PC-3 (cell line): ENCODE results near the gene BMP2K. TPM values are rescaled to one million over a fixed set of nuclear protein-coding genes. Genes with fewer than 3 reads are reported as not detected.
"Not testable (repeated sequence)": the region's sequence is repeated elsewhere in the genome, so short reads cannot be mapped to it uniquely, and the experiment has no call there.

Source experiments
- ATAC-seq: fragments of 200-7000 bp; cut with Tn5 transposase; 2 replicates; pipeline ENCODE4 v1.9.1; 2020; ENCODE audit warnings: mild to moderate bottlenecking, moderate library complexity
- BruUV-seq: library from RNA; stranded (reverse); fragments of 400-500 nt; replicated peaks from 2 replicates; lab custom pipeline; 2021; lab: Mats Ljungman, UMichigan
- CTCF ChIA-PET: fragments of 300-600 bp; sonication (Branson Sonifier 250); formaldehyde crosslinking; loops from one replicate; lab custom pipeline; 2022; ENCODE audit warnings: antibody characterized with exemption; lab: Charles Lee
- POLR2A ChIA-PET: fragments of 300-600 bp; sonication (Branson Sonifier 250); formaldehyde crosslinking; loops from one replicate; lab custom pipeline; 2022; ENCODE audit warnings: antibody characterized with exemption; ENCODE audit not compliant: unreplicated experiment; lab: Charles Lee
- DNase-seq: peaks from one replicate; pipeline ENCODE4 v3.0.0-alpha.2; 2015
- H2AFZ ChIP-seq: fragments of 300-600 bp; sonication (generic); 2 replicates; pipeline ENCODE4 v1.6.0; 2016; ENCODE audit warnings: antibody characterized with exemption, low read length
- H3F3A ChIP-seq: fragments of 300-600 bp; sonication (generic); one replicate; pipeline ENCODE4 v1.6.0; 2017; ENCODE audit warnings: antibody characterized with exemption, low read length, control low read depth, mild to moderate bottlenecking; ENCODE audit not compliant: unreplicated experiment
- H3K27ac ChIP-seq: fragments of 300-600 bp; sonication (generic); 2 replicates; pipeline ENCODE4 v1.5.1; 2016; ENCODE audit warnings: mild to moderate bottlenecking, low read length
- H3K27me3 ChIP-seq: fragments of 300-600 bp; sonication (generic); 2 replicates; pipeline ENCODE4 v1.6.1; 2016; ENCODE audit warnings: low read length, mixed read lengths
- H3K36me3 ChIP-seq: fragments of 300-600 bp; sonication (generic); 2 replicates; pipeline ENCODE4 v1.6.1; 2016; ENCODE audit warnings: low read depth, mixed run types, low read length, mixed read lengths
- H3K4me1 ChIP-seq: fragments of 300-600 bp; sonication (generic); 2 replicates; pipeline ENCODE4 v1.5.1; 2016; ENCODE audit warnings: low read length; ENCODE audit not compliant: insufficient read depth
- H3K4me2 ChIP-seq: fragments of 300-600 bp; sonication (generic); 2 replicates; pipeline ENCODE4 v1.6.0; 2016; ENCODE audit warnings: low read length
- H3K4me3 ChIP-seq: fragments of 300-600 bp; sonication (generic); 2 replicates; pipeline ENCODE4 v1.5.1; 2016; ENCODE audit warnings: mild to moderate bottlenecking, low read length, mixed read lengths
- H3K79me2 ChIP-seq: fragments of 300-600 bp; sonication (generic); 2 replicates; pipeline ENCODE4 v1.6.1; 2017; ENCODE audit warnings: low read length, mixed read lengths
- H3K9ac ChIP-seq: fragments of 300-600 bp; sonication (generic); 2 replicates; pipeline ENCODE4 v1.6.0; 2016; ENCODE audit warnings: mild to moderate bottlenecking, low read length
- H3K9me2 ChIP-seq: fragments of 300-600 bp; sonication (generic); replicated peaks from 2 replicates; pipeline ENCODE4 v1.6.1; 2016; ENCODE audit warnings: mixed run types, low read length, mixed read lengths
- H3K9me3 ChIP-seq: fragments of 300-600 bp; sonication (generic); 2 replicates; pipeline ENCODE4 v1.6.1; 2016; ENCODE audit warnings: low read length, mixed read lengths
- H4K20me1 ChIP-seq: fragments of 300-600 bp; sonication (generic); 2 replicates; pipeline ENCODE4 v1.6.1; 2016; ENCODE audit warnings: low read length, mixed read lengths
- EZH2 ChIP-seq: fragments of 300-600 bp; sonication (generic); IDR thresholded peaks from one replicate; pipeline ENCODE4 v1.6.1; 2017; ENCODE audit warnings: antibody characterized with exemption, mild to moderate bottlenecking, low read length; ENCODE audit not compliant: unreplicated experiment
- EZH2phosphoT487 ChIP-seq: fragments of 300-600 bp; sonication (generic); IDR thresholded peaks from 2 replicates; pipeline ENCODE4 v1.6.1; 2018; ENCODE audit warnings: mild to moderate bottlenecking, antibody characterized with exemption, low read length, borderline replicate concordance
- intact Hi-C: fragments of 100-400 bp; cut with micrococcal nuclease; formaldehyde crosslinking; loops from 2 replicates; pipeline ENCODE4 v1.9.0; 2023
- total RNA-seq: library from RNA; depleted of rRNA; stranded (reverse); fragments of >200 nt; gene quantifications from 2 replicates; pipeline ENCODE4 v1.2.3, GENCODE V29; 2014
- TF ChIP-seq, protein P1 (sequence below): fragments of 300-600 bp; sonication (generic); conservative IDR thresholded peaks from 2 replicates; pipeline ENCODE4 v1.5.1; 2017; ENCODE audit warnings: antibody characterized with exemption, low read depth, mild to moderate bottlenecking, low read length

Gene BMP2K
- total RNA-seq, 1 experiment from 2014 or later = 24.5 TPM

DNA sequence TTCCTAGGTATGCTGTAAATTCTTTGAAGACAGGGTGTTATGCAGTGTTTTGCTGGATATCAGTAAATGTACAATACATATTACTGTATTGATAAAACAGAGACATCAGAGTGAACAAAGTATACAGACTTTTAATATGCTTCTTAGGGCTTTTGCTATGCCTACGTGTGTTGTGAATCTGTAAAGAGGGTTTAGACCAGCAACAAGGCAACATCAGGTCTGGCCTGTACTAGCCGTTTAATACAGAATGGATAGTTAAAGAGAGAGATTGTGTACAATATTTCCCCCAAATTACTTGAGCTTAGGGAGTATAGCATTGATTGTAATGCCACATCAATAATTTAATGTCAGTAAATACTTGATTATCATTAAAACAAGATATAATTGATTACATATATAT is 87.8 kb downstream of the BMP2K start:
- Histone ChIP-seq H3K4me3 (no peak overlapping the region), H3F3A (no peaks in the 10 kb centered on the region), H4K20me1 (no peaks in the 10 kb centered on the region), H3K27me3 (no peaks in the 10 kb centered on the region), H3K4me2 (no peak overlapping the region), H3K4me1 (no peaks in the 10 kb centered on the region), H3K9ac (no peak overlapping the region), H3K9me3 (no peaks in the 10 kb centered on the region), H3K27ac (no peak overlapping the region), H2AFZ (no peak overlapping the region), H3K9me2 (no peaks in the 10 kb centered on the region), H3K36me3 (peaks cover 5% of the 10 kb centered on the region; the same call in 1 of the 2 replicates), H3K79me2 (no peaks in the 10 kb centered on the region)
- intact Hi-C loops = loop anchor here (1.0 kb wide), 2 partner anchors 220 to 252 kb away; no protein-coding TSS in a partner anchor
- TF ChIP-seq EZH2phosphoT487 = no peak
- TF ChIP-seq EZH2 = no peak
- TF ChIP-seq, protein P1, sequence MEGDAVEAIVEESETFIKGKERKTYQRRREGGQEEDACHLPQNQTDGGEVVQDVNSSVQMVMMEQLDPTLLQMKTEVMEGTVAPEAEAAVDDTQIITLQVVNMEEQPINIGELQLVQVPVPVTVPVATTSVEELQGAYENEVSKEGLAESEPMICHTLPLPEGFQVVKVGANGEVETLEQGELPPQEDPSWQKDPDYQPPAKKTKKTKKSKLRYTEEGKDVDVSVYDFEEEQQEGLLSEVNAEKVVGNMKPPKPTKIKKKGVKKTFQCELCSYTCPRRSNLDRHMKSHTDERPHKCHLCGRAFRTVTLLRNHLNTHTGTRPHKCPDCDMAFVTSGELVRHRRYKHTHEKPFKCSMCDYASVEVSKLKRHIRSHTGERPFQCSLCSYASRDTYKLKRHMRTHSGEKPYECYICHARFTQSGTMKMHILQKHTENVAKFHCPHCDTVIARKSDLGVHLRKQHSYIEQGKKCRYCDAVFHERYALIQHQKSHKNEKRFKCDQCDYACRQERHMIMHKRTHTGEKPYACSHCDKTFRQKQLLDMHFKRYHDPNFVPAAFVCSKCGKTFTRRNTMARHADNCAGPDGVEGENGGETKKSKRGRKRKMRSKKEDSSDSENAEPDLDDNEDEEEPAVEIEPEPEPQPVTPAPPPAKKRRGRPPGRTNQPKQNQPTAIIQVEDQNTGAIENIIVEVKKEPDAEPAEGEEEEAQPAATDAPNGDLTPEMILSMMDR = no peak
- POLR2A ChIA-PET = interaction anchor here (0.6 kb wide), 1 partner anchor 298 kb away, joined by 4 read pairs; no protein-coding TSS in a partner anchor
- ATAC-seq (no peak), DNase-seq (no peak)
- CTCF ChIA-PET = interaction anchor here (0.6 kb wide), 1 partner anchor 403 kb away, joined by 3 read pairs; no protein-coding TSS in a partner anchor
- BruUV-seq = no TSS peak

DNA sequence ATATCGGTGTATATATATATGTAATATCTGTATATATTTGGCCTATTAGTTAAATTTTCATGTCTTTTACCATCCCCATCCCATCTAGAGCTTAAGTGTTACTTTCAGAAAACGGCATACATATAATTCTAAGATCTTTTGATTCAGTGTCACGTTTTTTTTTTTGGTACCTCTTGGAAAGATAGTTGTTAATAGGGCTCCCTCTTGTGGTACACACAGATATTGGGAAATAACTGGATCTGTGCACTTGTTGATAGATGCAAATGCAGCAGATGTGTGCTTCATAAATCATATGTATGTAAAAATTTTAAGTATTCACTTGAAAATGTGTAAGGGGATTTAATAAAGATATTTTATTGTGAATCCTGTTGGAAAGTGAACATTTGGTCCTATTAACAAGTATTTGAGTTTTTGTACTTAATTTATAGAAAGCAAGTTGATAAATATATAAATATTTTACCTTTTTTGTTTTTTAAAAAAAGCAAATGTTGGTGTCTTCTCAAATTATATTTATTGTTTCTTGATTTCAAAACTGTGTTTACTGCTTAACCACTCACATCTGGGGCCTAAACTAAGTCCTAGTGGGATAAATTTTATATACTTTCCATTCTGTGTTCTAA is 88.4 kb downstream of the BMP2K start:
- Histone ChIP-seq H2AFZ (no peak overlapping the region), H4K20me1 (no peaks in the 10 kb centered on the region), H3K9ac (no peak overlapping the region), H3K9me3 (no peaks in the 10 kb centered on the region), H3K4me3 (no peak overlapping the region), H3F3A (no peaks in the 10 kb centered on the region), H3K27ac (no peak overlapping the region), H3K79me2 (no peaks in the 10 kb centered on the region), H3K4me2 (no peak overlapping the region), H3K36me3 (peaks cover 5% of the 10 kb centered on the region; the same call in 1 of the 2 replicates), H3K4me1 (no peaks in the 10 kb centered on the region), H3K9me2 (no peaks in the 10 kb centered on the region), H3K27me3 (no peaks in the 10 kb centered on the region)
- POLR2A ChIA-PET = interaction anchor here (0.6 kb wide), 1 partner anchor 299 kb away, joined by 4 read pairs; no protein-coding TSS in a partner anchor
- ATAC-seq (0 out of 2 replicates have a peak, but pooled peaks have one; percentile 31), DNase-seq (peak; percentile 78)
- intact Hi-C loops = loop anchor here (1.0 kb wide), 2 partner anchors 220 to 252 kb away; no protein-coding TSS in a partner anchor
- BruUV-seq = no TSS peak
- no peak for TF ChIP-seq EZH2phosphoT487
- TF ChIP-seq, protein P1 = peak; percentile 68
- CTCF ChIA-PET = interaction anchor here (0.6 kb wide), 1 partner anchor 403 kb away, joined by 3 read pairs; no protein-coding TSS in a partner anchor

DNA sequence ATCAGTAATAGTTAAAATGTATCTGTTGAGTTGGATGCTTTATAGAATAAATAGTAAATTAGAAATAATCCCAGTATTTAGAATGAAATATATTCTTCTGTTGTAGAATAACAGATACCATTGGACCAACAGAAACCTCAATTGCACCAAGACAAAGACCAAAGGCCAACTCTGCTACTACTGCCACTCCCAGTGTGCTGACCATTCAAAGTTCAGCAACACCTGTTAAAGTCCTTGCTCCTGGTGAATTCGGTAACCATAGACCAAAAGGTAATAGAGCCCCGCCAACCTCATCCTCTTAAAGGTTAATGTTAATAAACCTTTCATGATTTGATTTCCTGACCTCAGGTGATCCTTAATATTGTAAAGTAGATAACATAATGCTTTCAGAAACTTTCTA is 89.3 kb downstream of the BMP2K start:
- ChIA-PET CTCF (no interaction called here), POLR2A (no interaction called here)
- Histone ChIP-seq H3K9me3 (no peaks in the 10 kb centered on the region), H4K20me1 (no peaks in the 10 kb centered on the region), H3F3A (no peaks in the 10 kb centered on the region), H3K27ac (no peak overlapping the region), H3K4me3 (no peak overlapping the region), H3K79me2 (no peaks in the 10 kb centered on the region), H3K36me3 (peaks cover 5% of the 10 kb centered on the region; the same call in 1 of the 2 replicates), H3K4me1 (no peaks in the 10 kb centered on the region), H3K9me2 (no peaks in the 10 kb centered on the region), H3K27me3 (no peaks in the 10 kb centered on the region), H3K4me2 (no peak overlapping the region), H3K9ac (no peak overlapping the region), H2AFZ (no peak overlapping the region)
- DNase-seq = no peak
- BruUV-seq = no TSS peak
- intact Hi-C loops = no loop called here
- no peak for ATAC-seq
- no peak for TF ChIP-seq EZH2
- TF ChIP-seq EZH2phosphoT487 = no peak
- TF ChIP-seq, protein P1 = no peak

DNA sequence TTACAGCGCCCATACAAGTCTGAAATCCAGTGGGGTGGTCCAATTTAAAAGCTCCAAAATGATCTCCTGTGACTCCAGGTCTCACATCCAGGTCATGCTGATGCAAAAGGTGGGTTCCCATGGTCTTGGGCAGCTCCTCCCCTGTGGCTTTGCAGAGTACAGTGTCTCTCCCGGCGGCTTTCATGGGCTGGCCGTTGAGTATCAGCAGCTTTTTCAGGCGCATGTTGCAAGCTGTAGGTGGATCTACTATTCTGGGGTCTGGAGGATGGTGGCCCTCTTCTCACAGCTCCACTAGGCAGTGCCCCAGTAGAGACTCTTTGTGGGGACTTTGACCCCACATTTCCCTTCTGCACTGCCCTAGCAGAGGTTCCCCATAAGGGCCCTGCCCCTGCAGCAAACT is 92.6 kb downstream of the BMP2K start:
- H2AFZ ChIP-seq = not testable (repeated sequence)
- CTCF ChIA-PET = interaction anchor here (0.6 kb wide), 1 partner anchor 85 kb away, joined by 4 read pairs; no protein-coding TSS in a partner anchor

More for the DNA sequence above, 92.6 kb downstream of the BMP2K start:
- BruUV-seq, H3K9ac ChIP-seq, POLR2A ChIA-PET, intact Hi-C loops, H3K4me3 ChIP-seq, H3K79me2 ChIP-seq, H3K9me3 ChIP-seq, H4K20me1 ChIP-seq, H3K27me3 ChIP-seq, H3K4me1 ChIP-seq, ATAC-seq, DNase-seq, H3K9me2 ChIP-seq, H3K27ac ChIP-seq, H3F3A ChIP-seq, H3K4me2 ChIP-seq: not testable (repeated sequence)
- peaks cover 12% of the 10 kb centered on the region; the same call in 1 of the 2 replicates for H3K36me3 ChIP-seq
